Measurements from ENCODE around the gene ARID3A. TPM values are rescaled to one million over a fixed set of nuclear protein-coding genes. Genes with fewer than 3 reads are reported as not detected.
"Not testable (repeated sequence)": the region's sequence is repeated elsewhere in the genome, so short reads cannot be mapped to it uniquely, and the experiment has no call there.

The ARID3A gene
- total and polyA plus RNA-seq, 2 of the 4 experiments (the other 2 are of a cell fraction), result 16.0 to 23.1 TPM

- ChIA-PET CTCF (no interaction called here), POLR2A (ENCODE audit: unreplicated experiment) (interaction anchor here (0.6 to 1.0 kb wide), 3 partner anchors 24 to 280 kb away, joined by 3 to 5 read pairs (median 3); no protein-coding TSS in a partner anchor)
- H2BK20ac ChIP-seq (ENCODE audit: low read depth, low read length), result peak overlapping the region; percentile 75
- peak; percentile 57 for ATAC-seq (ENCODE audit: low read depth)
- no peak for TF ChIP-seq USF2 (IDR thresholded peaks at IDR 0.05; ENCODE audit: low read depth, low read length)
- TF ChIP-seq MAZ (IDR thresholded peaks at IDR 0.05; ENCODE audit: borderline replicate concordance, low read depth, low read length), result peak; percentile 59; the same call in 1 of the 2 replicates
- no peak for TF ChIP-seq MAFK (IDR thresholded peaks at IDR 0.05; ENCODE audit: low read depth, low read length)
- no peak for TF ChIP-seq RCOR1 (IDR thresholded peaks at IDR 0.05; ENCODE audit: insufficient replicate concordance, low read length)
- H2AK9ac ChIP-seq (replicated peaks; ENCODE audit: low read depth, low read length, poor library complexity), result peak overlapping the region; percentile 97
- H2BK120ac ChIP-seq (ENCODE audit: low read depth, low read length), result peak overlapping the region; percentile 86
- no TSS peak for BruUV-seq (replicated peaks)
- H3K9me3 ChIP-seq (ENCODE audit: control insufficient read depth, insufficient read depth, low read length), result no peaks in the 10 kb centered on the region
- intact Hi-C loops (cut with micrococcal nuclease) (no loop called here), in situ Hi-C loops (cut with MboI; ENCODE audit: low sequenced_read_pairs) (no loop called here), dilution Hi-C loops (cut with HindIII; ENCODE audit: low sequenced_read_pairs, unreplicated experiment) (no loop called here)
- peak overlapping the region; percentile 96 for H4K91ac ChIP-seq (ENCODE audit: insufficient read depth, low read depth, low read length)
- H4K5ac ChIP-seq (ENCODE audit: low read depth, low read length), result peak overlapping the region; percentile 55
- H3K18ac ChIP-seq (ENCODE audit: low read depth, low read length), result no peak overlapping the region
- H3K79me1 ChIP-seq (ENCODE audit: low read depth in 1 of 2, low read length in 2 of 2), result peaks cover 44 to 88% of the 10 kb centered on the region in 2 experiments
- peak overlapping the region; percentile 90 for H3K4ac ChIP-seq (ENCODE audit: low read depth, low read length)
- H3K4me1 ChIP-seq (ENCODE audit: control insufficient read depth, insufficient read depth, low read length), result peaks cover 37% of the 10 kb centered on the region
- H3K4me2 ChIP-seq (ENCODE audit: low read depth, low read length), result no peak overlapping the region; the same call in 1 of the 2 replicates
- peaks cover 6% of the 10 kb centered on the region for H3K9me1 ChIP-seq (ENCODE audit: insufficient read depth, low read length)
- peak overlapping the region; percentile 58 for H3K56ac ChIP-seq (ENCODE audit: extremely low read depth, insufficient read depth, low read length)
- peak overlapping the region; percentile 99; the same call in 2 of the 3 replicates for H2BK15ac ChIP-seq (ENCODE audit: low read depth, low read length)
- peak overlapping the region; percentile 34 for H3K27ac ChIP-seq (ENCODE audit: insufficient read depth, low read length)
- H4K20me1 ChIP-seq (ENCODE audit: insufficient read depth, low read length), result peaks cover 49% of the 10 kb centered on the region
- no peak overlapping the region; the same call in 1 of the 2 replicates for H3K9ac ChIP-seq (ENCODE audit: low read depth, low read length)
- peak overlapping the region; percentile 29 for H3K14ac ChIP-seq (replicated peaks; ENCODE audit: low read depth, low read length)
- WGBS, 2 experiments (ENCODE audit: extremely low coverage in 2 of 2, insufficient read length in 1 of 2), result 35% methylated on average over 8 of the region's 27 CpGs; no CpG with 5 or more reads in 1 of the 2 experiments
- no peaks in the 10 kb centered on the region for H3K27me3 ChIP-seq (ENCODE audit: control insufficient read depth, insufficient read depth, low read length)
- H3K4me3 ChIP-seq (ENCODE audit: insufficient read depth, low read depth, low read length), result no peak overlapping the region
- peak overlapping the region; percentile 75 for H2AFZ ChIP-seq (replicated peaks; ENCODE audit: low read length, poor library complexity)
- H3K23ac ChIP-seq (ENCODE audit: low read depth, low read length), result peak overlapping the region; percentile 91; the same call in 1 of the 2 replicates
- DNase-seq, result peak; percentile 36
- H2BK5ac ChIP-seq (ENCODE audit: low read depth, low read length, poor library complexity, severe bottlenecking), result peak overlapping the region; percentile 86
- H4K8ac ChIP-seq (ENCODE audit: low read depth in 2 of 2, low read length in 2 of 2), result peak overlapping the region in 1 of 2 experiments; percentile 87; a peak in 3 of 4 replicates
- peaks cover 29% of the 10 kb centered on the region for H3K36me3 ChIP-seq (ENCODE audit: control insufficient read depth, insufficient read depth, low read length)
- peak overlapping the region; percentile 86 for H2AK5ac ChIP-seq (ENCODE audit: low read depth, low read length)
These were observed 31.1 kb downstream of the ARID3A start for GRCh38 chr19:956766-957440.

DNA sequence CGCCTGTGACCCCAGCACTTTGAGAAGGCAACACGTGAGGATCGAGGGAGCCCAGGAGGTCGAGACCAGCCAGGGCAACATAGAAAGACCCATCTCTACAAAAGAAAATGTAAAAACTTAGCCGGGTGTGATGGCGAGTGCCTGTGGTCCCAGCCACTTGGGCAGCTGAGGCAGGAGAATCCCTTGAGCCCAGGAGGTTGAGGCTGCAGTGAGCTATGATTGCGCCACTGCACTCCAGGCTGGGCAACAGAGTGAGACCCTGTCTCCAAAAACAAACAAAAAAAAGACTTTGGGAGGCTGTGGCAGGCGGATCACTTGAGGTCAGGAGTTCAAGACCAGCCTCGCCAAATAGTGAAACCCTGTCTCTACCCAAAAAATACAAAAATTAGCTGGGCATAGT, 31.7 kb downstream of the ARID3A start:
- Histone ChIP-seq H3K56ac (ENCODE audit: extremely low read depth, insufficient read depth, low read length) (peak overlapping the region; percentile 58; the same call in 1 of the 2 replicates), H4K91ac (ENCODE audit: insufficient read depth, low read depth, low read length) (peak overlapping the region; percentile 96; the same call in 1 of the 2 replicates), H2BK20ac (ENCODE audit: low read depth, low read length) (0 out of 2 replicates have a peak overlapping the region, but pooled peaks have one; percentile 9), H3K4ac (ENCODE audit: low read depth, low read length) (peak overlapping the region; percentile 90), H3K14ac (replicated peaks; ENCODE audit: low read depth, low read length) (peak overlapping the region; percentile 29), H2AK9ac (replicated peaks; ENCODE audit: low read depth, low read length, poor library complexity) (peak overlapping the region; percentile 97), H2BK120ac (ENCODE audit: low read depth, low read length) (peak overlapping the region; percentile 62), H4K8ac (ENCODE audit: low read depth in 2 of 2, low read length in 2 of 2) (peak overlapping the region in 1 of 2 experiments; percentile 81; a peak in 3 of 4 replicates), H3K27ac (ENCODE audit: insufficient read depth, low read length) (peak overlapping the region; percentile 34; the same call in 1 of the 2 replicates), H2BK5ac (ENCODE audit: low read depth, low read length, poor library complexity, severe bottlenecking) (peak overlapping the region; percentile 50), H4K5ac (ENCODE audit: low read depth, low read length) (peak overlapping the region; percentile 55; the same call in 1 of the 2 replicates), H4K20me1 (ENCODE audit: insufficient read depth, low read length) (peaks cover 51% of the 10 kb centered on the region), H3K23ac (ENCODE audit: low read depth, low read length) (peak overlapping the region; percentile 33; the same call in 1 of the 2 replicates), H3K36me3 (ENCODE audit: control insufficient read depth, insufficient read depth, low read length) (peaks cover 30% of the 10 kb centered on the region), H2AFZ (replicated peaks; ENCODE audit: low read length, poor library complexity) (peak overlapping the region; percentile 33), H3K4me1 (ENCODE audit: control insufficient read depth, insufficient read depth, low read length) (peaks cover 33% of the 10 kb centered on the region), H2AK5ac (ENCODE audit: low read depth, low read length) (peak overlapping the region; percentile 84), H2BK15ac (ENCODE audit: low read depth, low read length) (peak overlapping the region; percentile 99; the same call in 2 of the 3 replicates), H3K79me1 (ENCODE audit: low read depth in 1 of 2, low read length in 2 of 2) (peaks cover 43 to 88% of the 10 kb centered on the region in 2 experiments)
- dilution Hi-C loops (cut with HindIII; ENCODE audit: low sequenced_read_pairs, unreplicated experiment); CTCF ChIA-PET; H3K4me3 ChIP-seq (ENCODE audit: insufficient read depth, low read depth, low read length); intact Hi-C loops (cut with micrococcal nuclease); ATAC-seq (ENCODE audit: low read depth); POLR2A ChIA-PET (ENCODE audit: unreplicated experiment); in situ Hi-C loops (cut with MboI; ENCODE audit: low sequenced_read_pairs); BruUV-seq (replicated peaks); H3K4me2 ChIP-seq (ENCODE audit: low read depth, low read length); H3K27me3 ChIP-seq (ENCODE audit: control insufficient read depth, insufficient read depth, low read length); DNase-seq; H3K9me1 ChIP-seq (ENCODE audit: insufficient read depth, low read length); H3K18ac ChIP-seq (ENCODE audit: low read depth, low read length); H3K9me3 ChIP-seq (ENCODE audit: control insufficient read depth, insufficient read depth, low read length); H3K9ac ChIP-seq (ENCODE audit: low read depth, low read length): not testable (repeated sequence)
- 100% methylated on average over 1 of the region's 9 CpGs; no CpG with 5 or more reads in 1 of the 2 experiments for WGBS, 2 experiments (ENCODE audit: extremely low coverage in 2 of 2, insufficient read length in 1 of 2)

Data from IMR-90 (cell line).